Measurements from ENCODE around the gene HNRNPA0.

DNA sequence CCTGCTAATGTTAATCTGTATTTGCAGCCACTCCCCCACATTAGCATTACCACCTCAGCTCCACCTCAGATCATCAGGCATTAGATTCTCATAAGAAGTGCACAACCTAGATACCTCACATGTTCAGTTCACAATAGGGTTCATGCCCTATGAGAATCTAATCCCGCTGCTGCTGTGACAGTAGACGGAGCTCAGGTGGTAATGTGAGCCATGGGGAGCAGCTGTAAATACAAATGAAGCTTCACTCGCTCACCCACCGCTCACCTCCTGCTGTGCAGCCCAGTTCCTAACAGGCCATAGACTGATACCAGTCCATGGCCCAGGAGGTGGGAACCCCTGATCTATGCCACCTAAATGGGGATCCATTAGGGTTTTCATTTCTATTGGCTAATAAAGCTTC lies 6.1 kb upstream of the HNRNPA0 start:
- no peak for TF ChIP-seq CTCF (IDR thresholded peaks at IDR 0.05)
- no peak for TF ChIP-seq POLR2A (IDR thresholded peaks at IDR 0.05)
- no peak for TF ChIP-seq POLR2AphosphoS5 (IDR thresholded peaks at IDR 0.05)
